HepG2 (cell line): ENCODE data around the gene TSEN54. TPM values are rescaled to one million over a fixed set of nuclear protein-coding genes. Genes with fewer than 3 reads are reported as not detected.
A peak's percentile ranks its signal among the peaks of the same experiment; 100 is the strongest.

Experiments used
- AGO2 ChIP-seq: fragments of 200-400 bp; formaldehyde crosslinking; optimal IDR thresholded peaks from 2 replicates; pipeline ENCODE3; 2017; ENCODE audit warnings: mild to moderate bottlenecking, low read depth, low read length, moderate library complexity
- CTCF ChIP-seq: sonication (generic); formaldehyde crosslinking; IDR thresholded peaks from 2 replicates; pipeline ENCODE4 v1.5.0; 2020; ENCODE audit warnings: mild to moderate bottlenecking, missing genetic modification reagents, moderate library complexity
- DRAP1 ChIP-seq: IDR thresholded peaks from 2 replicates; pipeline ENCODE4 v1.6.1; 2016; ENCODE audit warnings: missing genetic modification reagents, missing compliant biosample characterization
- HNF1B ChIP-seq: sonication (generic); formaldehyde crosslinking; IDR thresholded peaks from 2 replicates; pipeline ENCODE4 v1.5.1; 2020; ENCODE audit warnings: mild to moderate bottlenecking, moderate library complexity, missing genetic modification reagents
- PRDM15 ChIP-seq: sonication (generic); formaldehyde crosslinking; IDR thresholded peaks from 2 replicates; pipeline ENCODE4 v1.4.0; 2020; ENCODE audit warnings: missing genetic modification reagents
- RFX5 ChIP-seq: IDR thresholded peaks from 2 replicates; pipeline ENCODE4 v1.6.1; 2011; ENCODE audit warnings: low read depth, low read length, improper control_type of control experiment
- SCMH1 ChIP-seq: sonication (generic); formaldehyde crosslinking; IDR thresholded peaks from 2 replicates; pipeline ENCODE4 v1.9.0; 2021; ENCODE audit warnings: missing genetic modification reagents, mild to moderate bottlenecking, borderline replicate concordance
- SMC3 ChIP-seq: IDR thresholded peaks from 2 replicates; pipeline ENCODE4 v1.6.1; 2011; ENCODE audit warnings: low read length, improper control_type of control experiment
- SOX5 ChIP-seq: IDR thresholded peaks from 2 replicates; pipeline ENCODE4 v1.6.1; 2016; ENCODE audit warnings: borderline replicate concordance
- ZFP90 ChIP-seq: sonication (generic); formaldehyde crosslinking; IDR thresholded peaks from 2 replicates; pipeline ENCODE4 v1.8.0; 2022; ENCODE audit warnings: missing genetic modification reagents, mild to moderate bottlenecking, inconsistent platforms, borderline replicate concordance
- ZMYM3 ChIP-seq: sonication (generic); formaldehyde crosslinking; IDR thresholded peaks from 2 replicates; pipeline ENCODE4 v1.5.1; 2020; ENCODE audit warnings: mild to moderate bottlenecking, missing genetic modification reagents
- ZNF552 ChIP-seq: sonication (generic); formaldehyde crosslinking; IDR thresholded peaks from 2 replicates; pipeline ENCODE4 v1.9.0; 2022; ENCODE audit warnings: missing genetic modification reagents, mild to moderate bottlenecking, borderline replicate concordance
- ZNF619 ChIP-seq: sonication (generic); formaldehyde crosslinking; IDR thresholded peaks from 2 replicates; pipeline ENCODE4 v1.4.0; 2020; ENCODE audit warnings: mild to moderate bottlenecking, missing genetic modification reagents
- ZNF775 ChIP-seq: sonication (generic); formaldehyde crosslinking; IDR thresholded peaks from 2 replicates; pipeline ENCODE4 v1.4.0; 2020; ENCODE audit warnings: missing genetic modification reagents, mild to moderate bottlenecking, moderate library complexity, borderline replicate concordance
- ZSCAN22 ChIP-seq: sonication (generic); formaldehyde crosslinking; IDR thresholded peaks from 2 replicates; pipeline ENCODE4 v1.4.0; 2020; ENCODE audit warnings: mild to moderate bottlenecking, missing genetic modification reagents
- ZZZ3 ChIP-seq: sonication (generic); formaldehyde crosslinking; IDR thresholded peaks from 2 replicates; pipeline ENCODE4 v1.4.0; 2020; ENCODE audit warnings: missing genetic modification reagents, mild to moderate bottlenecking, borderline replicate concordance
- polyA plus RNA-seq, 8 experiments: library from polyadenylated mRNA; depleted of rRNA in 3 of 8; stranded (reverse) in 7 of 8; unstranded in 1 of 8; fragments of >200 nt; fragmentation: Illumina TruSeq in 4 of 8; extraction: Trizol in 4 of 8; gene quantifications; 2 replicates each; pipeline versions ENCODE4 v1.2.1 to v1.2.3, GENCODE V29; 2011 to 2016; ENCODE audit warnings: low read depth in 4 of 8, missing spikeins in 1 of 8, mixed read lengths in 1 of 8; ENCODE audit not compliant: insufficient read depth in 1 of 8
- total RNA-seq, 5 experiments: library from RNA; depleted of rRNA; stranded (reverse); fragments of >200 nt; fragmentation: Illumina TruSeq; extraction: Trizol; gene quantifications; 2 replicates each; pipeline ENCODE4 v1.2.3, GENCODE V29; 2016; ENCODE audit warnings: low read depth in 1 of 5
- TF ChIP-seq, protein P1 (sequence below): sonication (generic); formaldehyde crosslinking; IDR thresholded peaks from 2 replicates; pipeline ENCODE4 v1.5.1; 2020; ENCODE audit warnings: mild to moderate bottlenecking, missing genetic modification reagents, borderline replicate concordance

TSEN54 gene
- total and polyA plus RNA-seq, 2 of the 13 experiments (the other 11 are each of a cell fraction or from before 2014, with no cell fraction given): 62.9 to 63.3 TPM

DNA sequence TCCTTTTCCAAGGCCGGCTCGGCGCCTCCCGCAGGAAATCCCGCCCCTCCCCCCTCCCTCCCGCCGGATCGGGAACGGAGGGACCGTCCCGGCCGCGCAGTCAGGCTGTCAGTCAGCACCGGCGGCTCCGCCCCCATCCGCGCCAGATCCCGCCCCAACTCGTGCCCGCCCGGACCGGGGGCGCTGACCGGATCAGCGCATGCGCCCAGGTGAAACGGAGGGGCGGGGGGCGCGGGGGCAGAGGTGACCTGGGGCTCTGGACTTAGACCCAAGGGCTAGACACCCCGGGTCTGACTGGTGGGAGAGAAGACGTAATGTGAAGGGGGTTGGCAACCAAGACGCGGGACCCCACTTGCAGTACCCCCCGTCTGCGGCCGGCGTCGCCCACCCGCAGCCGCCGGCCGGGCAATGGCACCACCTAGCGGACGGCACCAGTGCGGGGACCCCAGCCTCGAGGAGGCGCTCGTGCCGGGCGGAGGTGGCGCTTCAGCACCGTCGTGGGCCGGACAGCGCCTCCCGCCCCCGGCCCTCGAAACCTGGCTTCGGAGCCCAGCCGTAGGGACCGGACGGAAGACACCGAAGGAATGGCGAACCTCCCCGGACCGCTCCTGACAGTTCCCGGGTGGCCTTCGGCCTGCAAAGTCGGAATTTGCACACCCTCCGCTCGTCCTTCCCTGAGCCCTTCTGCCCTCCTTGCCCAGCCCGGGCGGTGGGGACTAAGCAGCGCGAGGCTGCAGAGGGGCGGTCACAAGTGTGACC is 653 bp upstream of the TSEN54 start, which contains the start of gene CASKIN2 (continued):
- TF ChIP-seq CTCF (peak; percentile 98), ZMYM3 (CRISPR knock-in tag) (no peak; the same call in 1 of the 2 replicates), ZFP90 (CRISPR knock-in tag) (peak; percentile 95), DRAP1 (CRISPR knock-in tag) (no peak; the same call in 1 of the 2 replicates), RFX5 (no peak), SOX5 (CRISPR knock-in tag) (peak; percentile 55), ZSCAN22 (CRISPR knock-in tag) (peak; percentile 81; the same call in 1 of the 2 replicates), SMC3 (peak; percentile 40; the same call in 1 of the 2 replicates), HNF1B (CRISPR knock-in tag) (peak; percentile 36; the same call in 1 of the 2 replicates), ZNF552 (CRISPR knock-in tag) (peak; percentile 99), PRDM15 (peak; percentile 47), AGO2 (no peak), ZNF619 (peak; percentile 90; the same call in 1 of the 2 replicates), ZNF775 (peak; percentile 80; the same call in 1 of the 2 replicates), ZZZ3 (CRISPR knock-in tag) (peak; percentile 73), SCMH1 (CRISPR knock-in tag) (no peak)
- TF ChIP-seq, protein P1, sequence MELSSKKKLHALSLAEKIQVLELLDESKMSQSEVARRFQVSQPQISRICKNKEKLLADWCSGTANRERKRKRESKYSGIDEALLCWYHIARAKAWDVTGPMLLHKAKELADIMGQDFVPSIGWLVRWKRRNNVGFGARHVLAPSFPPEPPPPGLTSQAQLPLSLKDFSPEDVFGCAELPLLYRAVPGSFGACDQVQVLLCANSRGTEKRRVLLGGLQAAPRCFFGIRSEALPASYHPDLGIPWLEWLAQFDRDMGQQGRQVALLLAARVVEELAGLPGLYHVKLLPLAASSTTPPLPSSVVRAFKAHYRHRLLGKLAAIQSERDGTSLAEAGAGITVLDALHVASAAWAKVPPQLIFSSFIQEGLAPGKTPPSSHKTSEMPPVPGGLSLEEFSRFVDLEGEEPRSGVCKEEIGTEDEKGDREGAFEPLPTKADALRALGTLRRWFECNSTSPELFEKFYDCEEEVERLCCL (CRISPR knock-in tag): peak; percentile 99
